ENCODE data around the gene MRPL33. TPM values are rescaled to one million over a fixed set of nuclear protein-coding genes. Genes with fewer than 3 reads are reported as not detected.

MRPL33 gene
- total RNA-seq, 1 experiment from 2014 or later: 76.5 TPM

- Histone ChIP-seq H3K36me3 (replicated peaks; ENCODE audit: control insufficient read depth, insufficient read depth, low read length) (no peaks in the 10 kb centered on the region), H3K4me3 (ENCODE audit: insufficient read depth, low read depth, low read length) (no peak overlapping the region), H3K27me3 (ENCODE audit: control insufficient read depth, insufficient read depth, low read length) (no peaks in the 10 kb centered on the region)
- no peak for DNase-seq
Observed at GRCh38 chr2:27823569-27823968, 52.0 kb downstream of the MRPL33 start.

- no peaks in the 10 kb centered on the region for H3K27me3 ChIP-seq (ENCODE audit: control insufficient read depth, insufficient read depth, low read length)
- H3K36me3 ChIP-seq (replicated peaks; ENCODE audit: control insufficient read depth, insufficient read depth, low read length): no peaks in the 10 kb centered on the region
- no peak for DNase-seq
- no peak overlapping the region for H3K4me3 ChIP-seq (ENCODE audit: insufficient read depth, low read depth, low read length)
Observed at GRCh38 chr2:27824401-27824800, 52.9 kb downstream of the MRPL33 start.

GRCh38 chr2:27828305-27828704 lies 56.8 kb downstream of the MRPL33 start:
- Histone ChIP-seq H3K36me3 (replicated peaks; ENCODE audit: control insufficient read depth, insufficient read depth, low read length) (no peaks in the 10 kb centered on the region), H3K4me3 (ENCODE audit: insufficient read depth, low read depth, low read length) (no peak overlapping the region), H3K27me3 (ENCODE audit: control insufficient read depth, insufficient read depth, low read length) (no peaks in the 10 kb centered on the region)
- no peak for DNase-seq

Other genes starting within 250 kb of the MRPL33 start
- 33.4 and 37.6 TPM in 2 replicates for gene ZNF512, start 188.7 kb upstream of the MRPL33 start, total RNA-seq (2014; rRNA removed; shearing (Covaris generic))
- 2.3 and 3.1 TPM in 2 replicates for gene CCDC121, start 142.7 kb upstream of the MRPL33 start, total RNA-seq (2014; rRNA removed; shearing (Covaris generic))
- 39.2 and 41.7 TPM in 2 replicates for gene GPN1, start 142.7 kb upstream of the MRPL33 start, total RNA-seq (2014; rRNA removed; shearing (Covaris generic))
- gene SUPT7L, start 108.1 kb upstream of the MRPL33 start, total RNA-seq (2014; rRNA removed; shearing (Covaris generic)): 26.6 and 29.3 TPM in 2 replicates
- gene SLC4A1AP, start 107.8 kb upstream of the MRPL33 start, total RNA-seq (2014; rRNA removed; shearing (Covaris generic)): 22.8 and 30.2 TPM in 2 replicates
- 1.1 and 1.7 TPM in 2 replicates for gene RBKS, start 118.7 kb downstream of the MRPL33 start, total RNA-seq (2014; rRNA removed; shearing (Covaris generic))
- 25.3 TPM in 2 replicates for gene BABAM2, start 119.0 kb downstream of the MRPL33 start, total RNA-seq (2014; rRNA removed; shearing (Covaris generic))